Left lung (tissue), 10 donors: ENCODE data around the gene TK1. TPM values are rescaled to one million over a fixed set of nuclear protein-coding genes. Genes with fewer than 3 reads are reported as not detected.

Source experiments
- ATAC-seq: fragments of 200-7000 bp; cut with Tn5 transposase; one replicate; pipeline ENCODE4 v1.9.1; 2020; ENCODE audit warnings: moderate library complexity
- DNase-seq, 4 donors: peaks; one replicate each; pipeline ENCODE4 v3.0.0-alpha.2; 2013 to 2020
- H3K27ac ChIP-seq, 2 donors: fragments of 200-600 bp; sonication (generic) in 1 of 2; one replicate each; pipeline versions ENCODE4 v1.5.0 to v1.8.0; 2020 to 2021
- H3K27me3 ChIP-seq, 2 donors: fragments of 200-600 bp; sonication (generic) in 1 of 2; one replicate each; pipeline versions ENCODE4 v1.5.0 to v1.8.0; 2020 to 2021
- H3K36me3 ChIP-seq, 2 donors: fragments of 200-600 bp; sonication (generic) in 1 of 2; one replicate each; pipeline versions ENCODE4 v1.5.0 to v1.8.0; 2020 to 2021
- H3K4me1 ChIP-seq, 2 donors: fragments of 200-600 bp; one replicate each; pipeline ENCODE4 v1.8.0; 2021
- H3K4me3 ChIP-seq, 2 donors: fragments of 200-600 bp; sonication (generic) in 1 of 2; one replicate each; pipeline versions ENCODE4 v1.5.0 to v1.8.0; 2020 to 2021; ENCODE audit warnings: mild to moderate bottlenecking in 1 of 2
- H3K9me3 ChIP-seq, 2 donors: fragments of 200-600 bp; sonication (generic) in 1 of 2; one replicate each; pipeline versions ENCODE4 v1.5.0 to v1.8.0; 2020 to 2021
- intact Hi-C, 2 donors: fragments of 100-400 bp; cut with DNase I; formaldehyde crosslinking; loops; one replicate each; pipeline versions ENCODE4 v1.11.2 to v1.14.2; 2022
- polyA plus RNA-seq, 6 donors: library from polyadenylated mRNA; unstranded; fragments of 120-200 nt; gene quantifications; one replicate each; pipeline ENCODE4 v1.2.1, GENCODE V29; 2013; ENCODE audit not compliant: insufficient read length in 6 of 6
- total RNA-seq, 2 donors: library from RNA; stranded (reverse); fragmentation: NEBNext Ultra II Directional; extraction: Animal tissue kit (Norgen Biotek cat#: 25700); gene quantifications; one replicate each; pipeline ENCODE4 v1.2.1, GENCODE V29; 2021
- TF ChIP-seq, protein P1 (sequence below), 2 donors: fragments of 200-600 bp; sonication (generic) in 1 of 2; IDR thresholded peaks; one replicate each; pipeline versions ENCODE4 v1.5.0 to v1.8.0; 2021; ENCODE audit warnings: antibody characterized with exemption in 2 of 2
- donor health status: DM: no; HTN: yes; CAD: no.
- donor health status: DM: no; HTN: no; CAD: no.

Gene TK1
- total and polyA plus RNA-seq, 8 donors: 22.5 to 54.9 (median 28.2) TPM

- peaks cover 8 to 85% of the 10 kb centered on the region in 2 donors for H3K4me1 ChIP-seq
- H3K27me3 ChIP-seq: peaks cover 0 to 12% of the 10 kb centered on the region in 2 donors
- intact Hi-C loops: no loop called here
- DNase-seq (no peak), ATAC-seq (no peak)
- H3K9me3 ChIP-seq: no peaks in the 10 kb centered on the region
- no peak overlapping the region for H3K27ac ChIP-seq
- TF ChIP-seq, protein P1, sequence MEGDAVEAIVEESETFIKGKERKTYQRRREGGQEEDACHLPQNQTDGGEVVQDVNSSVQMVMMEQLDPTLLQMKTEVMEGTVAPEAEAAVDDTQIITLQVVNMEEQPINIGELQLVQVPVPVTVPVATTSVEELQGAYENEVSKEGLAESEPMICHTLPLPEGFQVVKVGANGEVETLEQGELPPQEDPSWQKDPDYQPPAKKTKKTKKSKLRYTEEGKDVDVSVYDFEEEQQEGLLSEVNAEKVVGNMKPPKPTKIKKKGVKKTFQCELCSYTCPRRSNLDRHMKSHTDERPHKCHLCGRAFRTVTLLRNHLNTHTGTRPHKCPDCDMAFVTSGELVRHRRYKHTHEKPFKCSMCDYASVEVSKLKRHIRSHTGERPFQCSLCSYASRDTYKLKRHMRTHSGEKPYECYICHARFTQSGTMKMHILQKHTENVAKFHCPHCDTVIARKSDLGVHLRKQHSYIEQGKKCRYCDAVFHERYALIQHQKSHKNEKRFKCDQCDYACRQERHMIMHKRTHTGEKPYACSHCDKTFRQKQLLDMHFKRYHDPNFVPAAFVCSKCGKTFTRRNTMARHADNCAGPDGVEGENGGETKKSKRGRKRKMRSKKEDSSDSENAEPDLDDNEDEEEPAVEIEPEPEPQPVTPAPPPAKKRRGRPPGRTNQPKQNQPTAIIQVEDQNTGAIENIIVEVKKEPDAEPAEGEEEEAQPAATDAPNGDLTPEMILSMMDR (IDR thresholded peaks at IDR 0.05): no peak
- H3K36me3 ChIP-seq: peaks cover 0 to 18% of the 10 kb centered on the region in 2 donors
- H3K4me3 ChIP-seq: no peak overlapping the region
Measured at GRCh38 chr17:78135858-78136500, 50.9 kb downstream of the TK1 start.

- Histone ChIP-seq H3K4me3 (no peak overlapping the region), H3K27ac (no peak overlapping the region), H3K9me3 (no peaks in the 10 kb centered on the region), H3K4me1 (peaks cover 5 to 87% of the 10 kb centered on the region in 2 donors), H3K36me3 (peaks cover 0 to 18% of the 10 kb centered on the region in 2 donors), H3K27me3 (peaks cover 0 to 12% of the 10 kb centered on the region in 2 donors)
- no peak for ATAC-seq
- intact Hi-C loops: no loop called here
- TF ChIP-seq, protein P1 (IDR thresholded peaks at IDR 0.05): no peak
- no peak for DNase-seq
Measured at GRCh38 chr17:78134899-78135385, 51.9 kb downstream of the TK1 start.

GRCh38 chr17:78133971-78134898, 52.6 kb downstream of the TK1 start:
- ATAC-seq (peak; percentile 19), DNase-seq (peak in 2 of 4 donors; percentile 75 to 88)
- no peak overlapping the region for H3K4me3 ChIP-seq
- H3K36me3 ChIP-seq: peaks cover 0 to 18% of the 10 kb centered on the region in 2 donors
- intact Hi-C loops: no loop called here
- no peak overlapping the region for H3K27ac ChIP-seq
- TF ChIP-seq, protein P1 (IDR thresholded peaks at IDR 0.05): peak; percentile 37 to 66
- H3K4me1 ChIP-seq: peaks cover 12 to 90% of the 10 kb centered on the region in 2 donors
- H3K9me3 ChIP-seq: no peaks in the 10 kb centered on the region
- peaks cover 0 to 12% of the 10 kb centered on the region in 2 donors for H3K27me3 ChIP-seq

DNA sequence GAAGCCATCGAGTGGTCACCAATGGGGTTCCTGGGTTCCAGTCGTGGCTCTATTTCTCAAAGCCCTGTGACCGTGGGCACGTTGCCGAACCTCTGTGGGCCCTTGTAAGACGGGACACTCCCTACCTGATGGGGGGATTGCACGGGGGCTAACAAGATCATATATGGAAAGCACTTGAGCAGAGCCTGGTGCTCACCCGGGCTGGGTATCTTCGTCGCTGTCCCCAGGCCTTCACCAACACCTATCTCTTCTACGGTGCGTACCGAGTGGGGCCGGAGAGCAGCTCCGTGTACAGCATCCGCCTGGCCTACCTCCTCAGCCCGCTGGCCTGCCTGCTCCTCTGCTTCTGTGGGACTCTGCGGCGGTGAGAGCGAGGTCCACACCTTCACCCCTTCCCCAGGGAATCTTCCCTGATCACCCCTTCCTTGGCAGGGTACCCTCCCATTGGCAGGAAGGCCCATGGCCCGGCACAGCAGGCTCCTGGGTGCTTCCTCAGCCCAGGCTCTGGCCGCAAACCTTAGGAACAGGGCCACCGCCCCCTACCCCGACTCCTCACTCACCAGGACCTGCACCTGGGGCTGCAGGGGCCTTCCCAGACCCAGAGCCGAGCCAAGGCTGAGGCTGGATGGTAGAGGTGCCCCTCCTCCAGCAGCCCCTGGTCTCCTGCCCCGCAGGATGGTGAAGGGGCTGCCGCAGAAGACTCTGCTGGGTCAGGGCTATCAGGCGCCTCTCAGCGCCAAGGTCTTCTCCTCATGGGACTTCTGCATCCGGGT, 53.5 kb downstream of the TK1 start:
- peaks cover 0 to 12% of the 10 kb centered on the region in 2 donors for H3K27me3 ChIP-seq
- intact Hi-C loops: no loop called here
- peak in 1 of 4 donors; percentile 75 for DNase-seq
- H3K4me3 ChIP-seq: peak overlapping the region in 1 of 2 donors; percentile 58
- no peak for ATAC-seq
- no peak overlapping the region for H3K27ac ChIP-seq
- H3K4me1 ChIP-seq: peaks cover 17 to 90% of the 10 kb centered on the region in 2 donors
- H3K36me3 ChIP-seq: peaks cover 0 to 18% of the 10 kb centered on the region in 2 donors
- TF ChIP-seq, protein P1 (IDR thresholded peaks at IDR 0.05): no peak
- H3K9me3 ChIP-seq: no peaks in the 10 kb centered on the region
